ENCODE measurements around the gene MAD1L1. TPM values are rescaled to one million over a fixed set of nuclear protein-coding genes. Genes with fewer than 3 reads are reported as not detected.
"Not testable (repeated sequence)": the region's sequence is repeated elsewhere in the genome, so short reads cannot be mapped to it uniquely, and the experiment has no call there.

MAD1L1 gene
- total and polyA plus RNA-seq, 2 donors, result 23.1 to 27.4 TPM

- H3K27ac ChIP-seq (ENCODE audit: low read depth), result no peak overlapping the region
- H3K4me1 ChIP-seq (ENCODE audit: insufficient read depth), result no peaks in the 10 kb centered on the region
- DNase-seq (ENCODE audit: extremely low spot score), result no peak
- H3K36me3 ChIP-seq (ENCODE audit: insufficient read depth), result no peaks in the 10 kb centered on the region
- WGBS, result 87% methylated on average over 19 of the region's 19 CpGs
- H3K4me3 ChIP-seq (ENCODE audit: low read depth, low read length), result no peak overlapping the region
Measured at GRCh38 chr7:1865571-1866255, 367.0 kb downstream of the MAD1L1 start.

- Histone ChIP-seq H3K27ac (ENCODE audit: low read depth) (no peak overlapping the region), H3K36me3 (ENCODE audit: insufficient read depth) (no peaks in the 10 kb centered on the region), H3K4me3 (ENCODE audit: low read depth, low read length) (no peak overlapping the region), H3K4me1 (ENCODE audit: insufficient read depth) (no peaks in the 10 kb centered on the region)
- DNase-seq (ENCODE audit: extremely low spot score), result no peak
- 96% methylated on average over 14 of the region's 14 CpGs for WGBS
Measured at GRCh38 chr7:1865000-1865555, 367.7 kb downstream of the MAD1L1 start.

GRCh38 chr7:1864161-1864940 is 368.4 kb downstream of the MAD1L1 start:
- H3K4me1 ChIP-seq (ENCODE audit: insufficient read depth), result no peaks in the 10 kb centered on the region
- H3K27ac ChIP-seq (ENCODE audit: low read depth), result no peak overlapping the region
- no peak overlapping the region for H3K4me3 ChIP-seq (ENCODE audit: low read depth, low read length)
- no peak for DNase-seq (ENCODE audit: extremely low spot score)
- 85% methylated on average over 25 of the region's 25 CpGs for WGBS
- H3K36me3 ChIP-seq (ENCODE audit: insufficient read depth), result no peaks in the 10 kb centered on the region

GRCh38 chr7:1863091-1863900 is 369.4 kb downstream of the MAD1L1 start:
- no peaks in the 10 kb centered on the region for H3K36me3 ChIP-seq (ENCODE audit: insufficient read depth)
- WGBS, result 90% methylated on average over 40 of the region's 40 CpGs
- H3K4me3 ChIP-seq (ENCODE audit: low read depth, low read length), result no peak overlapping the region
- no peaks in the 10 kb centered on the region for H3K4me1 ChIP-seq (ENCODE audit: insufficient read depth)
- H3K27ac ChIP-seq (ENCODE audit: low read depth), result no peak overlapping the region
- DNase-seq (ENCODE audit: extremely low spot score), result no peak

- no peak for DNase-seq (ENCODE audit: extremely low spot score)
- Histone ChIP-seq H3K36me3 (ENCODE audit: insufficient read depth) (no peaks in the 10 kb centered on the region), H3K4me3 (ENCODE audit: low read depth, low read length) (no peak overlapping the region), H3K4me1 (ENCODE audit: insufficient read depth) (no peaks in the 10 kb centered on the region), H3K27ac (ENCODE audit: low read depth) (no peak overlapping the region)
- WGBS, result 70% methylated on average over 9 of the region's 9 CpGs
Measured at GRCh38 chr7:1862560-1862959, 370.2 kb downstream of the MAD1L1 start.

- Histone ChIP-seq H3K4me1 (ENCODE audit: insufficient read depth) (no peaks in the 10 kb centered on the region), H3K36me3 (ENCODE audit: insufficient read depth) (no peaks in the 10 kb centered on the region), H3K27ac (ENCODE audit: low read depth) (no peak overlapping the region), H3K4me3 (ENCODE audit: low read depth, low read length) (no peak overlapping the region)
- WGBS, result 82% methylated on average over 17 of the region's 19 CpGs
- DNase-seq (ENCODE audit: extremely low spot score), result no peak
Measured at GRCh38 chr7:1861799-1862458, 370.8 kb downstream of the MAD1L1 start.

GRCh38 chr7:1860881-1861798 is 371.6 kb downstream of the MAD1L1 start:
- 91% methylated on average over 23 of the region's 33 CpGs for WGBS
- DNase-seq (ENCODE audit: extremely low spot score); H3K27ac ChIP-seq (ENCODE audit: low read depth); H3K36me3 ChIP-seq (ENCODE audit: insufficient read depth); H3K4me1 ChIP-seq (ENCODE audit: insufficient read depth); H3K4me3 ChIP-seq (ENCODE audit: low read depth, low read length): not testable (repeated sequence)

GRCh38 chr7:1859266-1860035 is 373.3 kb downstream of the MAD1L1 start:
- H3K27ac ChIP-seq (ENCODE audit: low read depth), result no peak overlapping the region
- no peak overlapping the region for H3K4me3 ChIP-seq (ENCODE audit: low read depth, low read length)
- WGBS, result 93% methylated on average over 26 of the region's 26 CpGs
- DNase-seq (ENCODE audit: extremely low spot score), result no peak
- no peaks in the 10 kb centered on the region for H3K4me1 ChIP-seq (ENCODE audit: insufficient read depth)
- H3K36me3 ChIP-seq (ENCODE audit: insufficient read depth), result no peaks in the 10 kb centered on the region

GRCh38 chr7:1858435-1859265 is 374.1 kb downstream of the MAD1L1 start:
- H3K4me3 ChIP-seq (ENCODE audit: low read depth, low read length), result no peak overlapping the region
- WGBS, result 96% methylated on average over 29 of the region's 29 CpGs
- no peaks in the 10 kb centered on the region for H3K36me3 ChIP-seq (ENCODE audit: insufficient read depth)
- no peak for DNase-seq (ENCODE audit: extremely low spot score)
- H3K4me1 ChIP-seq (ENCODE audit: insufficient read depth), result no peaks in the 10 kb centered on the region
- H3K27ac ChIP-seq (ENCODE audit: low read depth), result no peak overlapping the region

- 95% methylated on average over 27 of the region's 27 CpGs for WGBS
- Histone ChIP-seq H3K36me3 (ENCODE audit: insufficient read depth) (no peaks in the 10 kb centered on the region), H3K4me1 (ENCODE audit: insufficient read depth) (no peaks in the 10 kb centered on the region), H3K27ac (ENCODE audit: low read depth) (no peak overlapping the region), H3K4me3 (ENCODE audit: low read depth, low read length) (no peak overlapping the region)
- no peak for DNase-seq (ENCODE audit: extremely low spot score)
Measured at GRCh38 chr7:1857487-1858421, 375.0 kb downstream of the MAD1L1 start.

Measured in urinary bladder (tissue), 4 donors.